HG03457 (cell line): ENCODE results near the gene XKR7.

Experiments
- ATAC-seq: cut with Tn5 transposase; IDR thresholded peaks from one replicate; pipeline ENCODE4 v1.9.1; 2021; ENCODE audit warnings: moderate number of reproducible peaks; ENCODE audit not compliant: unreplicated experiment

Gene XKR7

GRCh38 chr20:31975874-31976273 lies 7.9 kb downstream of the XKR7 start:
- ATAC-seq = no peak

GRCh38 chr20:31977080-31977479 lies 9.1 kb downstream of the XKR7 start:
- ATAC-seq = no peak

GRCh38 chr20:31979713-31980426 lies 11.9 kb downstream of the XKR7 start:
- ATAC-seq = no peak

- ATAC-seq = no peak
Observed at GRCh38 chr20:31981784-31982183, 13.8 kb downstream of the XKR7 start.

- ATAC-seq = no peak
Observed at GRCh38 chr20:31984981-31985471, 17.1 kb downstream of the XKR7 start.

- ATAC-seq = no peak
Observed at GRCh38 chr20:31987744-31988143, 19.8 kb downstream of the XKR7 start.

- no peak for ATAC-seq
Observed at GRCh38 chr20:31988430-31989015, 20.6 kb downstream of the XKR7 start.

- no peak for ATAC-seq
Observed at GRCh38 chr20:31989030-31989645, 21.2 kb downstream of the XKR7 start.

GRCh38 chr20:31990641-31991338 lies 22.8 kb downstream of the XKR7 start:
- ATAC-seq = no peak

GRCh38 chr20:31991339-31991705 lies 23.4 kb downstream of the XKR7 start:
- no peak for ATAC-seq

GRCh38 chr20:31992086-31992485 lies 24.1 kb downstream of the XKR7 start:
- no peak for ATAC-seq

- ATAC-seq = no peak
Observed at GRCh38 chr20:31996996-31997395, 29.0 kb downstream of the XKR7 start.

- no peak for ATAC-seq
Observed at GRCh38 chr20:31998246-31998645, 30.3 kb downstream of the XKR7 start.

GRCh38 chr20:32003325-32003724 lies 35.4 kb downstream of the XKR7 start:
- no peak for ATAC-seq

GRCh38 chr20:32004963-32005362 lies 37.0 kb downstream of the XKR7 start:
- ATAC-seq = no peak

- no peak for ATAC-seq
Observed at GRCh38 chr20:32006053-32006452, 38.1 kb downstream of the XKR7 start.

GRCh38 chr20:32006841-32007786 lies 39.2 kb downstream of the XKR7 start:
- no peak for ATAC-seq

- ATAC-seq = no peak
Observed at GRCh38 chr20:32007787-32008616, 40.1 kb downstream of the XKR7 start.

- no peak for ATAC-seq
Observed at GRCh38 chr20:32009564-32009963, 41.6 kb downstream of the XKR7 start.

- no peak for ATAC-seq
Observed at GRCh38 chr20:32010101-32010500, 42.1 kb downstream of the XKR7 start, which contains the start of gene CCM2L. Gene CCM2L (plus strand): TSS chr20:32010438. CDS start chr20:32010455, 17 bp downstream.
